Stimulated activated CD8-positive, alpha-beta memory T cell treated with anti-CD3 and anti-CD28 coated beads, Interleukin-12 subunit alpha, Interleukin-12 subunit beta, amount 100 ng/mL, for 24 hours (primary cell): ENCODE data around the gene FXR1.

Source experiments
- DNase-seq: peaks from one replicate; pipeline ENCODE4 v3.0.0-alpha.2; 2020; ENCODE audit errors: extremely low read depth

Gene FXR1

DNA sequence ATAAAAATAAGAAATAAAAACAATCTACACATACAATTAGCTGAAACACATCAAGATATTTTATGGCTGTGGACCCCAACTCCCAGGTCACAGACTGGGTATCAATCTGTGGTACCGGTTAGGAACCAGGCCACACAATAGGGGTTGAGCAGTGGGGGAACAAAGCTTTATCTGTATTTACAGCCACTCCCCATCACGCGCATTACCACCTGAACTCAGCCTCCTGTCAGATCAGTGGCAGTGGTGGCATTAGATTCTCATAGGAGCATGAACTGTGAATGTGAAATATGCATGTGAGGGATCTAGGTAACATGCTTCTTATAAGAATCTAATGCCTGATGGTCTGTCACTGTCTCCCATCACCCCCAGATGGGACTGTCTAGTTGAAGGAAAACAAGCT, 94.8 kb downstream of the FXR1 start:
- no peak for DNase-seq

- DNase-seq, result no peak
These were observed 96.3 kb downstream of the FXR1 start for GRCh38 chr3:181008796-181009195.

DNA sequence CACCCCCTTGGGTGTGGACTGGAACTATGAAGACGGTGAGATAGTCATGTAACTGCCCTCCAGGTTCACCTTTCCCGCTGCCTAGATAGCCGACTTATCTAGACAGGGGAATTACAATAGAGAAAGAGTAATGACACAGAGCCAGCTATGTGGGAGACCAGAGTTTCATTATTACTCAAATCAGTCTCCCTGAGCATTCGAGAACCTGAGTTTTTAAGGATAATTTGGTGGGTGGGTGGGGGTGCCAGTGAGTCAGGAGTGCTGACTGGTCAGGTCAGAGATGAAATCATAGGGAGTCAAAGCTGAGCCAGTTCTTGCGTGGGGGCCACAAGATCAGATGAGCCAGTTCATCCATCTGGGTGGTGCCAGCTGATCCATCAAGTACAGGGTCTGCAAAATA, 96.8 kb downstream of the FXR1 start:
- no peak for DNase-seq

DNA sequence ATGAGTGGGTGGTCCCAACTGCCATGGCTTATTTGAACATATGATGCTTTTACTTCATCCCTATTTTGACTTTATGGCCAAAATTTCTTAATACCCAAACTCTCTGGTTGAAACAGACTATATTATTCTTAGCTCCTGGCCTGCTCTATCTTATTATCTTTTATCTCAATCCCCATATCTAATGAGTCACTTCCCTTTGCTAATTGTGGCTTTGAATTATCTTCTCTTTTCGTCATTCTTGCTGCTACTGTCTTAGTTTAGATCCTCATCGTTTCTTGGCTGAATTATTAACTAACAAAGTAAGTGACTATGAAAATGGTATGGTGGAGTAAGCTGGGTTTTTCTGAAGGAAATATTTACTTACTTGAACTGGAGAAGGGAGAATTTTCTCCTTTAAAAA, 105.2 kb downstream of the FXR1 start:
- no peak for DNase-seq

DNA sequence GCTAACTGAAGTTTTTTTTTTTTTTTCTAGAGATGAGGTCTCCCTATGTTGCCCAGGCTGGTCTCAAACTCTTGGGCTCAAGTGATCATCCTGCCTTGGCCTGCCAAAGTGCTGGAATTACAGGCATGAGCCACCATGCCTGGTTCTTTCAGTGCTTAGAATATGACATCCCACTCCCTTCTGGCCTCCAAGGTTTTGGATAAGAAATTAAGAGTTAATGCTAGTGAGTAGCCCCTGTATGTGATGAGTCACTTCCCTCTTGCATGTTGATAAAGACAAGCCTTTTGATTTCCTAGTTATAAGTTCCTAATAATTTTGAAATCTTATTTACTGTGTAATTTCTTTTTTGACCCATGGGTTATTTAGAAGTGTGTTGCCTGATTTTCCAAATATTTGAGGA, 112.7 kb downstream of the FXR1 start:
- DNase-seq, result no peak

DNA sequence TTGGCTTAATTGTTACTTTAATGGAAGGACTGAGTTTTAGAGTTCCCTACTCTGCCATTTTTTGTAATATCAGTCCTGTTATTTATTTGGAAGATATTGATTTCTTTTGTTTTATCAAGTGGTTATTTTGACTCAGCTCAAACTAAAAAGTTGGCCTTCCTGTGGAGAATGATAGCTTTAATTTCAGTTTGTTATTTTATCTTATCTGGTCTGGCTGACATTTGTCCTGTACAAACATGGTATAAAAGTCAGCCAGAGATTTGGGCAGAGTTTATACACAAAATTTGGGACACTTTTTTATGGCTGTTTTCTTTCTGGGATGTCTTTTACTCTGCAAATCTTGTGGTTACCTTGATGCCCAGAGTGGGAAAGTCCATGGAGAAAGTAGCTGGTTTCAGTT, 118.5 kb downstream of the FXR1 start:
- DNase-seq, result no peak
